ENCODE results near the gene NCOA3.

The NCOA3 gene

GRCh38 chr20:47610945-47611250 lies 109.2 kb downstream of the NCOA3 start:
- in situ Hi-C loops (cut with HindIII; ENCODE audit: low sequenced_read_pairs), result loop anchor here (10.0 to 25.0 kb wide), 2 partner anchors 249 to 336 kb away; partner anchors contain the start of gene ZMYND8
- TF ChIP-seq, protein P1, sequence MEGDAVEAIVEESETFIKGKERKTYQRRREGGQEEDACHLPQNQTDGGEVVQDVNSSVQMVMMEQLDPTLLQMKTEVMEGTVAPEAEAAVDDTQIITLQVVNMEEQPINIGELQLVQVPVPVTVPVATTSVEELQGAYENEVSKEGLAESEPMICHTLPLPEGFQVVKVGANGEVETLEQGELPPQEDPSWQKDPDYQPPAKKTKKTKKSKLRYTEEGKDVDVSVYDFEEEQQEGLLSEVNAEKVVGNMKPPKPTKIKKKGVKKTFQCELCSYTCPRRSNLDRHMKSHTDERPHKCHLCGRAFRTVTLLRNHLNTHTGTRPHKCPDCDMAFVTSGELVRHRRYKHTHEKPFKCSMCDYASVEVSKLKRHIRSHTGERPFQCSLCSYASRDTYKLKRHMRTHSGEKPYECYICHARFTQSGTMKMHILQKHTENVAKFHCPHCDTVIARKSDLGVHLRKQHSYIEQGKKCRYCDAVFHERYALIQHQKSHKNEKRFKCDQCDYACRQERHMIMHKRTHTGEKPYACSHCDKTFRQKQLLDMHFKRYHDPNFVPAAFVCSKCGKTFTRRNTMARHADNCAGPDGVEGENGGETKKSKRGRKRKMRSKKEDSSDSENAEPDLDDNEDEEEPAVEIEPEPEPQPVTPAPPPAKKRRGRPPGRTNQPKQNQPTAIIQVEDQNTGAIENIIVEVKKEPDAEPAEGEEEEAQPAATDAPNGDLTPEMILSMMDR (IDR thresholded peaks at IDR 0.05; ENCODE audit: low read depth, low read length, missing control alignments), result no peak
- DNase-seq (ENCODE audit: low read depth), result no peak
- no peak overlapping the region for H3K4me3 ChIP-seq (ENCODE audit: low read depth, low read length)

DNA sequence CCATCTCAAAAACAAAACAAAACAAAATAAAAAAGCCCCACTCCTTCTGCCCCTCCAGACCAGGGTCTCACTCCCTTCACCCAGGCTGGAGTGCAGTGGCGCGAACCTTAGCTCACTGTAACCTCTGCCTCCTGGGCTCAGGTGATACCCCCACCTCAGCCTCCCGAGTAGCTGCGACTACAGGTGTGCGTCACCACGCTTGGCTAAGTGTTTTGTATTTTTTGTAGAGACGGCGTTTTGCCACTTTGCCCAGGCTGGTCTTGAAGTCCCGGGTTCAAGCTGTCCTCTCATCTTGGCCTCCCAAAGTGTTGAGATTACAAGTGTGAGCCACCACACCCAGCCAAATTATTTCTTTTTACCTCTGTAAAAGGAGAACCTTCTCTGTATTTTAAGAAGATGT lies 110.1 kb downstream of the NCOA3 start:
- in situ Hi-C loops (cut with HindIII; ENCODE audit: low sequenced_read_pairs), result loop anchor here (10.0 to 25.0 kb wide), 2 partner anchors 249 to 337 kb away; partner anchors contain the start of gene ZMYND8
- no peak overlapping the region for H3K4me3 ChIP-seq (ENCODE audit: low read depth, low read length)
- no peak for DNase-seq (ENCODE audit: low read depth)
- TF ChIP-seq, protein P1 (IDR thresholded peaks at IDR 0.05; ENCODE audit: low read depth, low read length, missing control alignments), result no peak

DNA sequence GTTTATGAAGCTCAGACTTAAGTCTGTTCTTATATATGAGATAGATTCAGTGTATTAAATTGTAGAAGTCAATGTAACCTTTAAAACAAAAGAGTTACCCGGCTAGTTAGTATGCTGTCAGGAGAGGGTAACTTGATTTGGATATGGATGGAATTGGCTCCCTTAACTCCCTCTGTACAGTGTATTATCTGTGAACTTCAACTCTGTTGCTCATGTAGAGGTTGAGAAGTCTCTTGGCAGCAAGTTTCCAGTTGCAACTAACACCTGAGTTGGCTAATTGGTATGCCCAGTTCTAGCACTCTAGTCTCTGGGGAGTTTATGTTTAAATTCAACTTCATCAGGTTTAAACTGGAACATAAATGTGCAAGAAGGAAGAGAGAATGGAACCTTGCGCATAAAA lies 111.0 kb downstream of the NCOA3 start:
- in situ Hi-C loops (cut with HindIII; ENCODE audit: low sequenced_read_pairs), result loop anchor here (10.0 to 25.0 kb wide), 2 partner anchors 250 to 338 kb away; partner anchors contain the start of gene ZMYND8
- TF ChIP-seq, protein P1 (IDR thresholded peaks at IDR 0.05; ENCODE audit: low read depth, low read length, missing control alignments), result no peak
- no peak overlapping the region for H3K4me3 ChIP-seq (ENCODE audit: low read depth, low read length)
- no peak for DNase-seq (ENCODE audit: low read depth)

GRCh38 chr20:47614703-47615309 lies 113.1 kb downstream of the NCOA3 start:
- in situ Hi-C loops (cut with HindIII; ENCODE audit: low sequenced_read_pairs), result loop anchor here (10.0 to 25.0 kb wide), 2 partner anchors 253 to 340 kb away; partner anchors contain the start of gene ZMYND8
- no peak for DNase-seq (ENCODE audit: low read depth)
- TF ChIP-seq, protein P1 (IDR thresholded peaks at IDR 0.05; ENCODE audit: low read depth, low read length, missing control alignments), result no peak
- no peak overlapping the region for H3K4me3 ChIP-seq (ENCODE audit: low read depth, low read length)

GRCh38 chr20:47618479-47618878 lies 116.8 kb downstream of the NCOA3 start:
- H3K4me3 ChIP-seq (ENCODE audit: low read depth, low read length), result no peak overlapping the region
- TF ChIP-seq, protein P1 (IDR thresholded peaks at IDR 0.05; ENCODE audit: low read depth, low read length, missing control alignments), result no peak
- no peak for DNase-seq (ENCODE audit: low read depth)
- in situ Hi-C loops (cut with HindIII; ENCODE audit: low sequenced_read_pairs), result loop anchor here (10.0 to 25.0 kb wide), 2 partner anchors 256 to 344 kb away; partner anchors contain the start of gene ZMYND8

GRCh38 chr20:47620808-47621805 lies 119.4 kb downstream of the NCOA3 start:
- in situ Hi-C loops (cut with HindIII; ENCODE audit: low sequenced_read_pairs), result loop anchor here (25.0 kb wide), 1 partner anchor 259 kb away; the partner anchor contains the start of gene ZMYND8
- peak; percentile 69 for DNase-seq (ENCODE audit: low read depth)
- TF ChIP-seq, protein P1 (IDR thresholded peaks at IDR 0.05; ENCODE audit: low read depth, low read length, missing control alignments), result peak; percentile 71
- no peak overlapping the region for H3K4me3 ChIP-seq (ENCODE audit: low read depth, low read length)
